ENCODE results near the gene ICAM2.
"Not testable (repeated sequence)": the region's sequence is repeated elsewhere in the genome, so short reads cannot be mapped to it uniquely, and the experiment has no call there.

DNA sequence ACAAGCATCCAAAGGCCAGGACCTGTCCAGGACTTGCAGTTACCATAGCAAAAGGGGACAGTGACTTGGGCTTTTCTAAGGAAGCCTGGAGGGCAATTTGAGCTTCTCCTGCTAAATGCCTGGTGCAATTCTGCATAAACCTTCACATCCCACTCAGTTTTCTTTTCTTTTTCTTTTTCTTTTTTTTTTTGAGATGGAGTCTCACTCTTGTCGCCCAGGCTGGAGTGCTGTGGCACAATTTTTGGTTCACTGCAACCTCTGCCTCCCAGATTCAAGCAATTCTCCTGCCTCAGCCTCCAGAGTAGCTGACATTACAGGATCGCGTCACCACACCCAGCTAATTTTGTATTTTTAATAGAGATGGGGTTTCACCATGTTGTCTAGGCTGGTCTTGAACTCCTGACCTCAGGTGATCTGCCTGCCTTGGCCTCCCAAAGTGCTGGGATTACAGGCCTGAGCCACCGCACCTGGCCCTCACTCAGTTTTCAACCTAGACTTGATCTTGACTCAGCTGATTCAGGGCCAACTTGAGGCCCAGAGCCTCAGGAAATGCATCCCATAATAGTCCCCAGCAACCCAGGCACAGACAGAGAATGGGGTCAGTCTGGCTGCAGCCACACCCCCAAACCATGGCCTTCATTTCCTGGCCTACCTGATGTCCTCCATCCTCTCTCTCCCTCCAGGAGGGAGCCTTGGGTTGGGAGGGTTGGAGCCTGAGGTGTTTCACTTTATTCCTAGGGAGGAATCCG lies 13.2 kb downstream of the ICAM2 start:
- not testable (repeated sequence) for TF ChIP-seq POLR2A (IDR thresholded peaks at IDR 0.05)
- TF ChIP-seq, protein P1, sequence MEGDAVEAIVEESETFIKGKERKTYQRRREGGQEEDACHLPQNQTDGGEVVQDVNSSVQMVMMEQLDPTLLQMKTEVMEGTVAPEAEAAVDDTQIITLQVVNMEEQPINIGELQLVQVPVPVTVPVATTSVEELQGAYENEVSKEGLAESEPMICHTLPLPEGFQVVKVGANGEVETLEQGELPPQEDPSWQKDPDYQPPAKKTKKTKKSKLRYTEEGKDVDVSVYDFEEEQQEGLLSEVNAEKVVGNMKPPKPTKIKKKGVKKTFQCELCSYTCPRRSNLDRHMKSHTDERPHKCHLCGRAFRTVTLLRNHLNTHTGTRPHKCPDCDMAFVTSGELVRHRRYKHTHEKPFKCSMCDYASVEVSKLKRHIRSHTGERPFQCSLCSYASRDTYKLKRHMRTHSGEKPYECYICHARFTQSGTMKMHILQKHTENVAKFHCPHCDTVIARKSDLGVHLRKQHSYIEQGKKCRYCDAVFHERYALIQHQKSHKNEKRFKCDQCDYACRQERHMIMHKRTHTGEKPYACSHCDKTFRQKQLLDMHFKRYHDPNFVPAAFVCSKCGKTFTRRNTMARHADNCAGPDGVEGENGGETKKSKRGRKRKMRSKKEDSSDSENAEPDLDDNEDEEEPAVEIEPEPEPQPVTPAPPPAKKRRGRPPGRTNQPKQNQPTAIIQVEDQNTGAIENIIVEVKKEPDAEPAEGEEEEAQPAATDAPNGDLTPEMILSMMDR (IDR thresholded peaks at IDR 0.05): not testable (repeated sequence)

Measured in tibial nerve (tissue), 3 donors.